OCI-LY1 (cell line): ENCODE data around the gene RALY.

ENCODE experiments used
- H2AFZ ChIP-seq: fragments of 200-600 bp; sonication (generic), shearing (Covaris generic); 2 replicates; pipeline ENCODE4 v1.6.0; 2014; ENCODE audit warnings: antibody characterized with exemption, mild to moderate bottlenecking, low read length
- H3F3A ChIP-seq: fragments of 200-600 bp; sonication (generic), shearing (Covaris generic); 2 replicates; pipeline ENCODE4 v1.6.0; 2014; ENCODE audit warnings: mild to moderate bottlenecking, antibody characterized with exemption, low read length, moderate library complexity; ENCODE audit not compliant: insufficient read depth
- H3K27ac ChIP-seq: fragments of 200-600 bp; sonication (generic); 2 replicates; pipeline ENCODE4 v1.5.1; 2014; ENCODE audit warnings: low read length, mixed run types, mild to moderate bottlenecking, low read depth; ENCODE audit not compliant: poor library complexity, severe bottlenecking
- H3K27me3 ChIP-seq: fragments of 200-600 bp; sonication (generic); 2 replicates; pipeline ENCODE4 v1.6.0; 2014; ENCODE audit warnings: antibody characterized with exemption, mild to moderate bottlenecking, low read length, moderate library complexity; ENCODE audit not compliant: insufficient read depth
- H3K36me3 ChIP-seq: fragments of 200-600 bp; sonication (generic); 2 replicates; pipeline ENCODE4 v1.6.1; 2014; ENCODE audit warnings: mild to moderate bottlenecking, antibody characterized with exemption, low read length, moderate library complexity, mixed read lengths; ENCODE audit not compliant: insufficient read depth
- H3K4me1 ChIP-seq: fragments of 200-600 bp; sonication (generic); 2 replicates; pipeline ENCODE4 v1.5.1; 2014; ENCODE audit warnings: mild to moderate bottlenecking, low read length, moderate library complexity; ENCODE audit not compliant: insufficient read depth, severe bottlenecking
- H3K4me2 ChIP-seq: fragments of 200-600 bp; sonication (generic), shearing (Covaris generic); 2 replicates; pipeline ENCODE4 v1.6.1; 2014; ENCODE audit warnings: low read length
- H3K4me3 ChIP-seq: fragments of 200-600 bp; sonication (generic); 2 replicates; pipeline ENCODE4 v1.5.1; 2014; ENCODE audit warnings: low read length, low read depth, mild to moderate bottlenecking, mixed read lengths; ENCODE audit not compliant: poor library complexity, severe bottlenecking
- H3K79me2 ChIP-seq: fragments of 200-600 bp; shearing (Covaris generic); 2 replicates; pipeline ENCODE4 v1.6.1; 2016; ENCODE audit warnings: mixed run types, low read length, mixed read lengths; ENCODE audit not compliant: insufficient read depth
- H3K9ac ChIP-seq: fragments of 200-600 bp; sonication (generic), shearing (Covaris generic); 2 replicates; pipeline ENCODE4 v1.6.1; 2014; ENCODE audit warnings: mild to moderate bottlenecking, low read length, mixed read lengths
- H3K9me2 ChIP-seq: fragments of 200-600 bp; sonication (generic), shearing (Covaris generic); 2 replicates; pipeline ENCODE4 v1.6.1; 2014; ENCODE audit warnings: low read depth, mild to moderate bottlenecking, low read length, mixed read lengths
- H3K9me3 ChIP-seq: fragments of 200-600 bp; shearing (Covaris generic); 2 replicates; pipeline ENCODE4 v1.6.1; 2014; ENCODE audit warnings: low read length, mixed read lengths
- H4K20me1 ChIP-seq: fragments of 200-600 bp; sonication (generic), shearing (Covaris generic); 2 replicates; pipeline ENCODE4 v1.6.0; 2016; ENCODE audit warnings: mild to moderate bottlenecking, low read length; ENCODE audit not compliant: insufficient read depth
- EZH2 ChIP-seq: fragments of 200-600 bp; sonication (generic), shearing (Covaris generic); IDR thresholded peaks from 2 replicates; pipeline ENCODE4 v1.8.0; 2017; ENCODE audit warnings: borderline replicate concordance, mixed run types, mild to moderate bottlenecking, antibody characterized with exemption, low read length, moderate library complexity, mixed read lengths
- TF ChIP-seq, protein P1 (sequence below): fragments of 200-600 bp; sonication (generic), shearing (Covaris generic); IDR thresholded peaks from 2 replicates; pipeline ENCODE4 v1.5.1; 2017; ENCODE audit warnings: mild to moderate bottlenecking, antibody characterized with exemption, low read length, moderate library complexity, mixed read lengths

The RALY gene

DNA sequence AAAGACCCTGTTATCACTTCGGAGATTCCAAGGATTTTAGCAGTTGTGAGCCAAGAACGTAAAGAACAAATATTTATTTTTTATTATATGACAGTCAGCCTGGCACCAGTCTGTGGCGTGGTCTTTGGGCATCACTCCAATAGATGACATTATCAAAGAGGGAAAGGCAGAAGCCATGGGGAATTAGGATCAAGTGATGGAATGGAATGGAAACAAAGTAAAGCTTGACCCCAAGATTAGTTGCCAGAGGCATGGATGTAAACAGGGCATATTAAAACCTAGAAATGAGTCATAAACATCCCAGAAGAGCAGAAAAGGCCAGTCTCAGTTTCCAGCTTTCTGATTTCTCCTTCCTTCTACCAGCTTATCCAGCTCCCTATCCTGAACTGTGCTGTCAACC, 106.9 kb downstream of the RALY start:
- Histone ChIP-seq H2AFZ (no peak overlapping the region), H3K79me2 (peaks cover 5% of the 10 kb centered on the region; the same call in 1 of the 2 replicates), H3K9me3 (no peaks in the 10 kb centered on the region), H3K27me3 (no peaks in the 10 kb centered on the region), H3K4me3 (no peak overlapping the region), H3K9ac (no peak overlapping the region), H4K20me1 (no peaks in the 10 kb centered on the region), H3K27ac (no peak overlapping the region), H3K4me1 (no peaks in the 10 kb centered on the region), H3K36me3 (peaks cover 100% of the 10 kb centered on the region), H3K4me2 (no peak overlapping the region), H3K9me2 (no peaks in the 10 kb centered on the region), H3F3A (no peaks in the 10 kb centered on the region)
- TF ChIP-seq, protein P1, sequence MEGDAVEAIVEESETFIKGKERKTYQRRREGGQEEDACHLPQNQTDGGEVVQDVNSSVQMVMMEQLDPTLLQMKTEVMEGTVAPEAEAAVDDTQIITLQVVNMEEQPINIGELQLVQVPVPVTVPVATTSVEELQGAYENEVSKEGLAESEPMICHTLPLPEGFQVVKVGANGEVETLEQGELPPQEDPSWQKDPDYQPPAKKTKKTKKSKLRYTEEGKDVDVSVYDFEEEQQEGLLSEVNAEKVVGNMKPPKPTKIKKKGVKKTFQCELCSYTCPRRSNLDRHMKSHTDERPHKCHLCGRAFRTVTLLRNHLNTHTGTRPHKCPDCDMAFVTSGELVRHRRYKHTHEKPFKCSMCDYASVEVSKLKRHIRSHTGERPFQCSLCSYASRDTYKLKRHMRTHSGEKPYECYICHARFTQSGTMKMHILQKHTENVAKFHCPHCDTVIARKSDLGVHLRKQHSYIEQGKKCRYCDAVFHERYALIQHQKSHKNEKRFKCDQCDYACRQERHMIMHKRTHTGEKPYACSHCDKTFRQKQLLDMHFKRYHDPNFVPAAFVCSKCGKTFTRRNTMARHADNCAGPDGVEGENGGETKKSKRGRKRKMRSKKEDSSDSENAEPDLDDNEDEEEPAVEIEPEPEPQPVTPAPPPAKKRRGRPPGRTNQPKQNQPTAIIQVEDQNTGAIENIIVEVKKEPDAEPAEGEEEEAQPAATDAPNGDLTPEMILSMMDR: no peak
- TF ChIP-seq EZH2: no peak

GRCh38 chr20:34102342-34102741, 108.6 kb downstream of the RALY start:
- Histone ChIP-seq H3K9me2 (no peaks in the 10 kb centered on the region), H3K27me3 (no peaks in the 10 kb centered on the region), H3K36me3 (peaks cover 99% of the 10 kb centered on the region), H3K4me2 (no peak overlapping the region), H3F3A (no peaks in the 10 kb centered on the region), H2AFZ (no peak overlapping the region), H3K4me3 (no peak overlapping the region), H4K20me1 (peaks cover 4% of the 10 kb centered on the region; the same call in 1 of the 2 replicates), H3K27ac (no peak overlapping the region), H3K79me2 (peaks cover 23% of the 10 kb centered on the region), H3K4me1 (no peaks in the 10 kb centered on the region), H3K9me3 (no peaks in the 10 kb centered on the region), H3K9ac (no peak overlapping the region)
- TF ChIP-seq EZH2: no peak
- TF ChIP-seq, protein P1: no peak

DNA sequence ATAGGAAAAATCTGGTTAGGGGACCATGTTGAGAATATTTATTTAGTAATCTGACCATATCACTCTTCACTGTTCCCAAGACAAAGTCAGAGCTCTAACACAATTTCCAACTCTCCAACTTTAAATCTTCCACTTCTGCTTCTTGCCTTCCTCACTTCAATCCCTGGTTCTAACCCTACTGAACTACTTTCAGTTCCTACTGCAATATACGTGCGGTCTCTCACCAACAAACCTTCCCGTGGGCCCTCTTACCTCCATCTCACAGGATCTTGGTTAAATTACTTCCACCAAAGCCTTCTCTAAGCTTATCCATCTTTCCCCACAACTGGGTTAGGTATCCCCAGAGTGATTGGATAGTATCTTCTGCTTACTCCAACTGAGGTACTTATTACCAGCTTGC, 110.3 kb downstream of the RALY start:
- no peak overlapping the region for H3K4me3 ChIP-seq
- peaks cover 40% of the 10 kb centered on the region for H3K79me2 ChIP-seq
- H3K9me3 ChIP-seq: no peaks in the 10 kb centered on the region
- H3K9me2 ChIP-seq: no peaks in the 10 kb centered on the region
- no peak overlapping the region for H3K9ac ChIP-seq
- no peaks in the 10 kb centered on the region for H3K27me3 ChIP-seq
- peaks cover 4% of the 10 kb centered on the region; the same call in 1 of the 2 replicates for H4K20me1 ChIP-seq
- H3K27ac ChIP-seq: no peak overlapping the region
- H3F3A ChIP-seq: no peaks in the 10 kb centered on the region
- no peak overlapping the region for H3K4me2 ChIP-seq
- H3K36me3 ChIP-seq: peaks cover 98% of the 10 kb centered on the region
- no peak overlapping the region for H2AFZ ChIP-seq
- peaks cover 12% of the 10 kb centered on the region for H3K4me1 ChIP-seq
- TF ChIP-seq, protein P1: no peak
- no peak for TF ChIP-seq EZH2
